Progenitor cell of endocrine pancreas (in vitro differentiated cells): Measurements from ENCODE around the gene WNT3A. TPM values are rescaled to one million over a fixed set of nuclear protein-coding genes. Genes with fewer than 3 reads are reported as not detected.

Source experiments
- DNase-seq: peaks from one replicate; pipeline ENCODE4 v3.0.0; 2021; ENCODE audit warnings: low spot score; ENCODE audit not compliant: unreplicated experiment
- H3K27ac Mint-ChIP-seq: 2 replicates; pipeline ENCODE4 v1.8.0; 2021; ENCODE audit warnings: mild to moderate bottlenecking, moderate library complexity, mixed read lengths
- H3K27me3 Mint-ChIP-seq: 2 replicates; pipeline ENCODE4 v1.8.0; 2021; ENCODE audit warnings: mixed read lengths
- H3K36me3 Mint-ChIP-seq: 2 replicates; pipeline ENCODE4 v1.8.0; 2022; ENCODE audit warnings: mixed read lengths; ENCODE audit not compliant: insufficient read depth
- H3K4me1 Mint-ChIP-seq: 2 replicates; pipeline ENCODE4 v1.8.0; 2021; ENCODE audit warnings: low read depth, mixed read lengths
- H3K4me3 Mint-ChIP-seq: 2 replicates; pipeline ENCODE4 v1.8.0; 2021; ENCODE audit warnings: low read depth, mild to moderate bottlenecking, moderate library complexity, mixed read lengths
- H3K9me3 Mint-ChIP-seq: 2 replicates; pipeline ENCODE4 v1.8.0; 2021; ENCODE audit warnings: low read depth, mixed read lengths
- total RNA-seq: library from RNA; stranded (reverse); gene quantifications from 2 replicates; pipeline ENCODE4 v1.2.1, GENCODE V29; 2021
- TF ChIP-seq, protein P1 (sequence below): fragments of 200-600 bp; sonication (generic); IDR thresholded peaks from one replicate; pipeline ENCODE4 v1.5.0; 2021; ENCODE audit warnings: antibody characterized with exemption, mild to moderate bottlenecking; ENCODE audit not compliant: unreplicated experiment

The WNT3A gene
- total RNA-seq, 1 donor from 2014 or later: not detected

DNA sequence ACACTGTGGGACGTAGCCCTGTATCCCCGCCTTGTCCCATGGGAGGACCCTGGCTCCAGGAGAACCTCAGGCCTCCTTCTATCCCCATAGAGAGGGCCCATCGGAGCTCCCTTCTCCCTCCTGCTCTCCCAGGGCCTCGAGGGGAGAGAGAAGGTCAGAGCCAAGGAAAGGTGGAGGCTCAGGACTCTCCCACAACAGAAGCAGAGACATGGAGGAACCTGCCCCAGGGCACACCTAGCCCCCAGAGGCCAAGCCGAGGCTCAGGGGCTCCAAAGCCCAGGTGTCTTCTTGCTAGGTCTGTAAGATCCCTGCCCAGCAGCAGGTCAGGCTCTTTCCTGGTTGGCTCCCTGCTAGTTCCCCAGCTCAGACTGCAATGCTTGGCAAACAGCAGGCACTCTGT lies 41.3 kb downstream of the WNT3A start:
- Mint-ChIP-seq H3K27me3 (peaks cover 56% of the 10 kb centered on the region), H3K36me3 (no peaks in the 10 kb centered on the region), H3K27ac (no peak overlapping the region), H3K4me3 (no peak overlapping the region), H3K9me3 (no peaks in the 10 kb centered on the region), H3K4me1 (no peaks in the 10 kb centered on the region)
- TF ChIP-seq, protein P1, sequence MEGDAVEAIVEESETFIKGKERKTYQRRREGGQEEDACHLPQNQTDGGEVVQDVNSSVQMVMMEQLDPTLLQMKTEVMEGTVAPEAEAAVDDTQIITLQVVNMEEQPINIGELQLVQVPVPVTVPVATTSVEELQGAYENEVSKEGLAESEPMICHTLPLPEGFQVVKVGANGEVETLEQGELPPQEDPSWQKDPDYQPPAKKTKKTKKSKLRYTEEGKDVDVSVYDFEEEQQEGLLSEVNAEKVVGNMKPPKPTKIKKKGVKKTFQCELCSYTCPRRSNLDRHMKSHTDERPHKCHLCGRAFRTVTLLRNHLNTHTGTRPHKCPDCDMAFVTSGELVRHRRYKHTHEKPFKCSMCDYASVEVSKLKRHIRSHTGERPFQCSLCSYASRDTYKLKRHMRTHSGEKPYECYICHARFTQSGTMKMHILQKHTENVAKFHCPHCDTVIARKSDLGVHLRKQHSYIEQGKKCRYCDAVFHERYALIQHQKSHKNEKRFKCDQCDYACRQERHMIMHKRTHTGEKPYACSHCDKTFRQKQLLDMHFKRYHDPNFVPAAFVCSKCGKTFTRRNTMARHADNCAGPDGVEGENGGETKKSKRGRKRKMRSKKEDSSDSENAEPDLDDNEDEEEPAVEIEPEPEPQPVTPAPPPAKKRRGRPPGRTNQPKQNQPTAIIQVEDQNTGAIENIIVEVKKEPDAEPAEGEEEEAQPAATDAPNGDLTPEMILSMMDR: no peak
- no peak for DNase-seq

DNA sequence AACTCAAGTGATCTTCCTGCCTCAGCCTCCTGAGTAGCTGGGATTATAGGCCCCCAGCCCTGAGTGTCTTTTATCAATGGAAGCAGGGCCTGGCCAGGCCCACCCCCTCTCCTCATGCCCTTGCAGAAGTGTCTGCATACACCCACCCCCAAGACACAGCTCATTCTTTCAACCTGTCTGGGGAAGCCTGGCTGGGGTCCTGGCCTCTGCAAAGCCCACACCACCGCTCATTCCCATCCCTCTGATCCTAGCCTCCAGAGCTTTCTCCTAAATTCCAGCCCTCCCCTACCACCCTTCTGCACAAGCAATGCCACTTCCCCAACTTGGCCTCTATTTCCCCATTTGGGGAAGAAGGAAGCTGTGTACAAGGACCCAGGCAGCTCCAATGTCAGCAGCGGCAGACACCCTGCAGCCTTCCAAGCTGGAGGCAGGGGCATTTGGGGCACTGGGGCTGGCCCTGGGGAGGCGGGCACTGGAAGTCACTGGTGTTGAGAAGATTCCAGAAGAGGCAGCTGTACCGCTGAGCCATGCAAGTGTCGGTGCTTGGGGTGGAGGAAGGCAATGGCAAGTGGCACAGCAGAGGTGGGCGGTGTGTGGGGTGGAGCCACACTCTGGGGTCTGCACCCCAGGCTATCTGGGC lies 42.0 kb downstream of the WNT3A start:
- Mint-ChIP-seq H3K4me3 (no peak overlapping the region), H3K9me3 (no peaks in the 10 kb centered on the region), H3K27ac (no peak overlapping the region), H3K4me1 (no peaks in the 10 kb centered on the region), H3K36me3 (no peaks in the 10 kb centered on the region), H3K27me3 (peaks cover 63% of the 10 kb centered on the region)
- TF ChIP-seq, protein P1: no peak
- no peak for DNase-seq

DNA sequence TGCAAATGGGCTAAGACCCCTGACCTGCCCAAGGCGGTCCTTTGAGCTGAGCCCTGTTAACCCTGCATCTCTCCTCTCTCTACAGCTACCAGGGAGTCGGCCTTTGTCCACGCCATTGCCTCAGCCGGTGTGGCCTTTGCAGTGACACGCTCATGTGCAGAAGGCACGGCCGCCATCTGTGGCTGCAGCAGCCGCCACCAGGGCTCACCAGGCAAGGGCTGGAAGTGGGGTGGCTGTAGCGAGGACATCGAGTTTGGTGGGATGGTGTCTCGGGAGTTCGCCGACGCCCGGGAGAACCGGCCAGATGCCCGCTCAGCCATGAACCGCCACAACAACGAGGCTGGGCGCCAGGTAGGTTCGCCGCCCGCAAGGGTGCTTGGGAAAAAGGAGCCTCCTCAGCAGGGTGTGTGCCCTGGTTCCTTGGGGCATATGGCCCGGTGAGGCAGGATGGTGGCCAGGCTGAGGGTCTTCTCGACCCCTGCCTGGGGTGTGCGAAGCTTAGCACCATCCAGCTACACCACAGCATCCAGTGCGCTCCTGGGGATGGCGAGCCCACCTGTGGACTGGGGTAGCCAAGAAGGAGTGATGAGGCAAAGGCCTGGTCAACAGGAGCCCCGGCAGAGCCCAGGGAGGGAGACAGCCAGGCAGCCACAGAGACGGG lies 43.9 kb downstream of the WNT3A start:
- Mint-ChIP-seq H3K4me3 (no peak overlapping the region), H3K36me3 (no peaks in the 10 kb centered on the region), H3K27me3 (peaks cover 62% of the 10 kb centered on the region), H3K4me1 (no peaks in the 10 kb centered on the region), H3K9me3 (no peaks in the 10 kb centered on the region), H3K27ac (no peak overlapping the region)
- TF ChIP-seq, protein P1: no peak
- DNase-seq: no peak

DNA sequence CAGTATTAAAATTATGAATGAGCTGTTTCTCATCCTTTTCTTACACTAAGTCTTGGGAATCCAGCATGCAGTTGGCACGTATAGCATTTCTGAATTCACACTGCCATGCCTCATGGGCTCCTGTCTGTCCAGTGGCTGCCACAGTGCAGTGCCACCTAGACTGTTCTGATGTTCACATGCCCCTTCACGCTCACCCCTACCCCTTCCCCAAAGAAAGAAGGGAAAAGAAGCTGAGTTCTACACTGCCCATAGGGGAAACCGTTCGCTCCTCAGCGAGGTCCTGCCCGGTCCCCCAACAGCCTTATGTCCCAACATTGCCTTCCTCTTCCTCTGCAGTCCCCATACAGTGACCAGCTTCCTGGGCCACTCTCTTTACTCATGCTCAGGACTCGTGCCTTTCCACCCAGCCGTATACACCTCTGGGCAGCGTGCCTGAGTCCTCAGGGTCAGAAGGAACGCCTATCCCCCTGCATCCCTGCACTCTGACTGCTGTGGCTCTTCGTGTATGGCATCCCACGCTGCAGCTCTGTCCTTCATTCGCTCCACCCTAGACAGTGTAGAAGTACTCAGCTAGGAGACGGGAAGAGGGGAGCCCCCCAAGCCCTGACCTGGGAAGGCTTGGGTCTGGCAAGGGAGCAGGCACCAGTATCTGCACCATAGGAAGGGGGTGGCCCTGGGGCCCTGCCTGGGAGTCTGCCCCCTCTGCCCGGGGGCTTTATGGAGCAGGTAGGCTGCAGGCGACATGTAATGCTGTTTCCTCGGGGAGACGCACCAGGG lies 51.6 kb downstream of the WNT3A start:
- TF ChIP-seq, protein P1: no peak
- no peaks in the 10 kb centered on the region for H3K9me3 Mint-ChIP-seq
- DNase-seq: no peak
- H3K27ac Mint-ChIP-seq: no peak overlapping the region
- no peaks in the 10 kb centered on the region for H3K36me3 Mint-ChIP-seq
- H3K4me3 Mint-ChIP-seq: no peak overlapping the region
- peaks cover 2% of the 10 kb centered on the region for H3K4me1 Mint-ChIP-seq
- H3K27me3 Mint-ChIP-seq: peaks cover 65% of the 10 kb centered on the region

DNA sequence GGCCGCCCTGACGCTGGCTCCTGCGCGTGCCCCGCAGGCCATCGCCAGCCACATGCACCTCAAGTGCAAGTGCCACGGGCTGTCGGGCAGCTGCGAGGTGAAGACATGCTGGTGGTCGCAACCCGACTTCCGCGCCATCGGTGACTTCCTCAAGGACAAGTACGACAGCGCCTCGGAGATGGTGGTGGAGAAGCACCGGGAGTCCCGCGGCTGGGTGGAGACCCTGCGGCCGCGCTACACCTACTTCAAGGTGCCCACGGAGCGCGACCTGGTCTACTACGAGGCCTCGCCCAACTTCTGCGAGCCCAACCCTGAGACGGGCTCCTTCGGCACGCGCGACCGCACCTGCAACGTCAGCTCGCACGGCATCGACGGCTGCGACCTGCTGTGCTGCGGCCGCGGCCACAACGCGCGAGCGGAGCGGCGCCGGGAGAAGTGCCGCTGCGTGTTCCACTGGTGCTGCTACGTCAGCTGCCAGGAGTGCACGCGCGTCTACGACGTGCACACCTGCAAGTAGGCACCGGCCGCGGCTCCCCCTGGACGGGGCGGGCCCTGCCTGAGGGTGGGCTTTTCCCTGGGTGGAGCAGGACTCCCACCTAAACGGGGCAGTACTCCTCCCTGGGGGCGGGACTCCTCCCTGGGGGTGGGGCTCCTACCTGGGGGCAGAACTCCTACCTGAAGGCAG lies 52.3 kb downstream of the WNT3A start:
- TF ChIP-seq, protein P1: no peak
- H3K4me1 Mint-ChIP-seq: peaks cover 2% of the 10 kb centered on the region
- H3K27me3 Mint-ChIP-seq: peaks cover 58% of the 10 kb centered on the region
- no peaks in the 10 kb centered on the region for H3K9me3 Mint-ChIP-seq
- no peak overlapping the region for H3K4me3 Mint-ChIP-seq
- DNase-seq: no peak
- H3K36me3 Mint-ChIP-seq: no peaks in the 10 kb centered on the region
- H3K27ac Mint-ChIP-seq: no peak overlapping the region
